HG03097 (cell line): ENCODE data around the gene GRB10.

Experiments
- ATAC-seq: cut with Tn5 transposase; IDR thresholded peaks from one replicate; pipeline ENCODE4 v1.9.1; 2021; ENCODE audit not compliant: unreplicated experiment, low FRiP score

Gene GRB10

GRCh38 chr7:50782375-50783208 is at the start of gene GRB10:
Gene GRB10 (minus strand): TSS chr7:50782896. CDS start chr7:50732322, 50,574 bp downstream.
- no peak for ATAC-seq

DNA sequence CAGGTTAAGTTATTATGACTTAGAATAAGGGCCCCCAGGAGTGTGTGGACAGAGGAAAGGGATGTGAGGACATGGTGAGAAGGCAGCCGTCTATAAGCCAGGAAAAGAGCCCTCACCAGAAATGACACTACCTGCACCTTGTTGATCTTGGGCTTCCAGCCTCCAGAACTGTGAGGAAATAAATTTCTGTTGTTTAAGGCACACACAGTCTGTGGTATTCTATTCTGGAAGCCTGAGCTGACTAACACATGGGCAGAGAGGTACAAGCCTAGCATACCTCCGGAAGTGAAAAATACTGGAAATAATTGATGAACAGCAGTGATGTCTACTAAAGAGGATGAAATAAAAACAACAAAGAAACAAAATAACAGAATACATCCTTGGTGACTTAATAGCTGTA is 46.1 kb upstream of the GRB10 start:
- ATAC-seq = no peak

GRCh38 chr7:50828116-50828515 is 45.4 kb upstream of the GRB10 start:
- ATAC-seq = no peak

DNA sequence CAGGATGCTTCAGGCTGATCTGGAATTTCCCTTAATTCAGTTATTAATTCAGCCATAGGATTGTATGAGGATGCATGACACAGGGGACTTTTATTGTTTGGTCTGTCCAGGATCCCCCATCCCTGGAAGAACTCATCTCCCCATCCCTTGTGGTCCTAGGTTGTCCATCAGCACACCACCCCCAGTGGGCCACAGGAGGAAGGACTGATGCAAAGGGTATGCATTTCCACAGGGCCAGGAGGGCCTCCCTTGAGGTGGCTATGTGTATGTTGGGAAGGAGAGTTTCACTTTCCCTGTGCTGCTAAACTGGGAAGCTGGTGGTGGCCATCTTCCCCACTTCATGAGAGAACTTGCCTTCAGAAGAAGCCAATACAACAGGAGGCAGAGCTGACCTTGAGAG is 44.6 kb upstream of the GRB10 start:
- no peak for ATAC-seq

DNA sequence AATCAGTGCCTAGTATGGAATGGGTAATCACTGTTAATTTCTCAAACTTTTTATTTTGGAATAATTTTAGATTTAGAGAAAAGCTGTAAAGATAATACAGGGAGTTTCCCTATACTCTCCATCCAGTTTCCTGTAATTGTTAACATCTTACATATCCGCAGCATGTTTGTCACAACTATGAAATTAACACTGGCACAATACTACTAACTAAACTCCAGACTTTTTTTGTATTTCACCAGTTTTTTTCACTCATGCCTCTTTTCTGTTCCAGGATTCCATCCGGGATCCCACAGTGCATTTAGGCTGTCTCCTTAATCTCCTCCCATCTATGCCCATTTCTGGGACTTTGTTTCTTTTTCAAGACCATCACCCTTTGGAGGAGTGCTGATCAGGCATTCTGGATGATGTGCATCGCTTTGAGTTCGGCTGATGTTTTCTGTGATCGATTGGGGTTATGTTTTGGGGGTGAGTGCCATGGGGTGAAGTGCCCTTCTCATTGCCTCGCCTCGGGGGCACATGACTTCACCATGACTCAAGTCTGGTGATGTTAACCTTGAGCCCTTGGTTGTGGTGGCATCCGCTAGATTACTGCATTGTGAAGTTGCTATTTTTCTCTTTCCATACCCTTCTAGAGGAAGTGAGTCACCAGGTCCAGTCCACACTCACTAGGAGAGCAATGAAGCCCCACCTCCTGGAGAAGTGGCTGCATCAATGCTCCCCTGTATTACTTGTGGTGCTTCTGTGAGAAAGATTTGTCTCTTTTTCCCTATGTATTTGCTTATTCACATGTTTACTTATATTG is 43.9 kb upstream of the GRB10 start:
- ATAC-seq = no peak

DNA sequence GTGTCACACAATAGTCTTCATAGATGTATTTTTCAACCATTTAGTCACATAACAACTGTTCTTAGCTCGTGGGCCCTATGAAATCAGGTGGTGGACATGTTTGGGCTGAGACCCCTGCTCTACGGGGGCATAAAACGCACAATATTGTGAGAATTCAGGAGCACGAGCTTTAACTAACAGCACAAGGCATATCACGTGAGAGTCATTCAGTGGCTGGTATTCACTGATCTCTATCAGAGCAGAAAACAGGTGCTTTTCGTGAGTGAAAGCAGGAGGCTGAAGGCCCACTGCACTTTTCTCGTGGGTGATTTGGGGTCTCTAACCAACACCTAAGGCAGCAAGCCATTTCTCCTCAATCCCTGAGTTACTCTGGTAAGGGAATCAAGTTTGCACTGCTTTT is 42.8 kb upstream of the GRB10 start:
- ATAC-seq = no peak

- ATAC-seq = no peak
Observed at GRCh38 chr7:50824882-50825281, 42.2 kb upstream of the GRB10 start.

- no peak for ATAC-seq
Observed at GRCh38 chr7:50822706-50823105, 40.0 kb upstream of the GRB10 start.

- no peak for ATAC-seq
Observed at GRCh38 chr7:50822110-50822509, 39.4 kb upstream of the GRB10 start.

DNA sequence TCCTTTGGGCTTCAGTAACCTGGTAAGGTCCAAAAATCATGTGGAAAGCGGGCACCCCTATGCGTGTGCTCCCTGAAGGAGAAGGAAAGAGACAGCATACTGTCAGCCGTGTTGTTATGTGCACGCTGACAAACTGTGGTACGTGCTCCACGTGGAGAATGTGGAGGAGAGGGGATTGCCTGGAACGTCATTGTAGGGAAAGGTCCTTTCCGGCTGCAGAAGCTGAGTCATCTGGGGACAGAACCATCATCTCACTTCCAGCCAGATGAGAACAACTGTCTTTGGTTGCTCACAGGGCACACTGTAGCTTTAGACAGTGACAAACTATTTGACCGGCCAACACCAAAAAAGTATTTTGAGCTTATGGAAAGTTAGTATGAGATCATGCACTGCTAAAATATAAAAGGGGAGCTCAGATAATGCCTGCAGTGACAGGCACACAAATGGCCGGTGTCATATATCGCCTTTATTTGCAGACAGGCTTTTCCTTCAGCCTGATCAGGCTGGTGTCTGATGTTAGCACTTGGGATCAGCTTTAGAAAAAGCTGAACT is 38.8 kb upstream of the GRB10 start:
- no peak for ATAC-seq

DNA sequence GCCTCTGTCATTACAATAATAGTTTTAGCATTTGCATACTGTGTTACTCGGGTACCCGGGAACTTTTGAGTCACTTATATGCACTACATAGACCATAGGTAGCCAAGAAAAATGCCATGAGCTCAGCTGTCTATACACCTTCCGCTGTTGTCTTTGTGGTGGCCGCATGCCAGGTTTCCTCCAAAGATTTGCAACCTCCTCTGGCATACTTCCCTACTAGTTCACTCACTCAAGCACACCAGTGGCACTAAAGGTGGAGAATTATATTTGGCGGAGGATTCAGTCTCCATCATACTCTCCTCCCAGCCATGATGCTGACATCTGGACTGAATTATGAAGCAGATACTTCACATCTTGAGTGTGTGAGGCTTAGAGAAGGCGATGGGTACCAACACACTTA is 35.6 kb upstream of the GRB10 start:
- ATAC-seq = no peak

DNA sequence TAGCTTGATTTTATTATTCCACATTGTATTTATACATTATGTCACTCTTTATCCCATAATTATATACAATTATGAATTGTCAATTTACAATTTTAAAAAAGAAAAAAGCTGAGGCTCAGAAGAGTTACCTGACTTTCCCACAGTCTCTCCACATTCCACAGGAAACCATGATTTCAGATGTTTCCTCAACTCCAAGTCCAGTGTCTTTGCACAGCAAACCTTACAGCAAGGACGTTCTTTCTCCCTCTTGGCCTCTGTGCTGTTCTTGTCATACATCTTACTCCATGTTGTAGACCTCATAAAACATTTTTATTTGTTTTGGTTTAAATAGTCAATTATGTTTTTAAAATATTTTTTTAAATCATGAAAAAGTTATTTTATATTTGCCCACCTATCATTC is 34.9 kb upstream of the GRB10 start:
- no peak for ATAC-seq

DNA sequence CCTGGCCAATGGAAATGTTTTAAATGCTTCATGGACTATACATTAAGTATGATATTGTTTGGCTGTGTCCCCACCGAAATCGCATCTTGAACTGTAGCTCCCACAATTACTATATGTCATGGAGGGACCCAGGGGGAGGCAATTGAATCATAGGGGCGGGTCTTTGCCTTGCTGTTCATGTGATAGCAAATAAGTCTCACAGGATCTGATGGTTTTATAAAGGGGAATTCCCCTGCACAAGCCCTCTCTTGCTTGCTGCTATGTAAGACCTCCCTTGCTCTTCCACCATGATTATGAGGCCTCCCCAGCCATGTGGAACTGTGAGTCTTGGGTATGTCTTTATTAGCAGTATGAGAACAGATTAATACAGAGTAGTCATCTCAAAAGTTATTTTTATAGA is 32.4 kb upstream of the GRB10 start:
- no peak for ATAC-seq

- no peak for ATAC-seq
Observed at GRCh38 chr7:50814166-50814565, 31.5 kb upstream of the GRB10 start.

DNA sequence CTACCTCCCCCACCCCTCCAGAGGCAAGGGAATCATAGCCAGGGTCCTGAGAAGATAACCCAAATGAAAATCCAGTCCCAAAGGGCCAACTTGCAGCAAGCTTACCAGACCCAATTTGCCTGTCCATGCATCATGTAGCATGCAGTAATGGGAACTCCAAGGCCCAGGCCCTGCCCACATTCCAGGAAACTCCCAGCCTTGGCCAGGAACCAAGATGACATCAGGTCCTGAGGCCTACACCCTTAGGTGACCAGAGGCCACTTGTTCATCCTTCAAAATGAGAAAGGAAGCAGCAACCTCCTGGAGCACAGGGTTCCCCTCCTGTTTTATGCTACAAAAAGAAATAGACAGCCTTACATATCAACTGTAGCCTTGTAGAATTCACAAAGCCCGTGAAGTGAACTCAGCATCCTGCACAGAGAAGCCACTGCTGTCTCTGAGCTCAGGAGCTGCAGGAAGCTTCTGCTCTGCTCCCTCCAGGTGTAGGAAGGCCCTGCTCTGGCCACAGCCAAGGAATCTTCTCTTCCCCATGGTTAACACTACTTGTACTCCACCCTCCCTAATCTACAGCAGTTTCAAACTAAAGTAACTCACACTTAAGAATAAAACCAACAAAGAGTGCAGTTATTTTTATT is 30.3 kb upstream of the GRB10 start:
- no peak for ATAC-seq

DNA sequence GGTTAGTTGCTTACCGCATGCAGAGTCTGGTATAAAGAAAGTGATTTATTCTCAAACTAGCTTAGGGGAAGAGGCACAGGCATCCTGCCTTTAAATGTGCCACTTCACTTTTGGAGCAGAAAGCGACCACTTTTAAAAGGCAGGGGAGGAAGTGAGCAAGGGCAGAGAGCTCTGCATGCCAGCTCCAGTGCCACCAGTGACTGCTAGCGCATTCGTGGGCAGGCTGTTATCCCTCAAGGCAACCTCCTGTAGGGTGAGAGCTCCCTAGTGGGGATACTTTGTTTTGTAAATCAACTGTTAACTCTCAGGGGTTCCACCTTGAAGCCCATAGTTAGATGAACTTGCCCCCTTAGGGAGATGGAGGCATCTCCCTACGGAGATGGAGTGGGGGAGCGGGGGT is 29.4 kb upstream of the GRB10 start:
- no peak for ATAC-seq

GRCh38 chr7:50808282-50808888 is 25.7 kb upstream of the GRB10 start:
- no peak for ATAC-seq

- ATAC-seq = no peak
Observed at GRCh38 chr7:50807026-50807730, 24.5 kb upstream of the GRB10 start.

GRCh38 chr7:50806143-50806542 is 23.4 kb upstream of the GRB10 start:
- no peak for ATAC-seq

- no peak for ATAC-seq
Observed at GRCh38 chr7:50805447-50806125, 22.9 kb upstream of the GRB10 start.
